GM12878 (cell line): ENCODE results near the gene P3H3. TPM values are rescaled to one million over a fixed set of nuclear protein-coding genes. Genes with fewer than 3 reads are reported as not detected.

ENCODE experiments used
- ATAC-seq: fragments of 200-7000 bp; cut with Tn5 transposase; 3 replicates; pipeline ENCODE4 v1.9.1; 2020; ENCODE audit warnings: mild to moderate bottlenecking, moderate library complexity
- BruUV-seq: library from RNA; stranded (reverse); fragments of 400-500 nt; replicated peaks from 2 replicates; lab custom pipeline; 2021; lab: Mats Ljungman, UMichigan
- CTCF ChIA-PET: fragments of 300-600 bp; sonication (Branson Sonifier 250); formaldehyde crosslinking; extraction: SDS; loops from one replicate; lab custom pipeline; 2021; ENCODE audit warnings: inconsistent platforms; lab: Yijun Ruan, JAX
- POLR2A ChIA-PET: fragments of 350-600 bp; formaldehyde crosslinking; extraction: SDS; loops from one replicate; lab custom pipeline; 2021; ENCODE audit warnings: inconsistent platforms; lab: Charles Lee
- RAD21 ChIA-PET: fragments of 300-600 bp; sonication (Branson Sonifier 250); formaldehyde crosslinking; loops from one replicate; lab custom pipeline; 2023; ENCODE audit warnings: antibody characterized with exemption; ENCODE audit not compliant: unreplicated experiment; lab: Charles Lee
- SMC1A ChIA-PET: fragments of 300-600 bp; sonication (Branson Sonifier 250); formaldehyde crosslinking; loops from one replicate; lab custom pipeline; 2023; ENCODE audit not compliant: unreplicated experiment, uncharacterized antibody; lab: Charles Lee
- DNase-seq: peaks from one replicate; pipeline ENCODE4 v3.0.0-alpha.2; 2011; ENCODE audit warnings: low read depth, low spot score
- FAIRE-seq: peaks from 3 replicates; lab custom pipeline; 2011; peaks lifted over from hg19 to GRCh38; lab: Jason Lieb, UNC
- H2AFZ ChIP-seq: 2 replicates; pipeline ENCODE4 v1.6.0; 2011; ENCODE audit warnings: low read depth, low read length, control low read depth; ENCODE audit not compliant: control insufficient read depth
- H3K27ac ChIP-seq: 2 replicates; pipeline ENCODE4 v1.5.1; 2011; ENCODE audit warnings: control low read depth; ENCODE audit not compliant: control insufficient read depth, insufficient read depth
- H3K27me3 ChIP-seq, 2 experiments: replicated peaks in 1 of 2; 2 replicates each; pipeline versions ENCODE4 v1.6.0 to v1.6.1; 2011; ENCODE audit warnings: low read length in 1 of 2; ENCODE audit not compliant: control insufficient read depth in 2 of 2, insufficient read depth in 2 of 2
- H3K36me3 ChIP-seq, 2 experiments: 2 replicates each; pipeline ENCODE4 v1.5.1; 2011; ENCODE audit warnings: low read length in 1 of 2; ENCODE audit not compliant: control insufficient read depth in 2 of 2, insufficient read depth in 2 of 2
- H3K4me1 ChIP-seq: 2 replicates; pipeline ENCODE4 v1.6.1; 2011; ENCODE audit warnings: mild to moderate bottlenecking, low read length, moderate library complexity, mixed read lengths; ENCODE audit not compliant: control insufficient read depth, insufficient read depth
- H3K4me2 ChIP-seq: 2 replicates; pipeline ENCODE4 v1.6.0; 2011; ENCODE audit warnings: control low read depth; ENCODE audit not compliant: control insufficient read depth, insufficient read depth
- H3K4me3 ChIP-seq: fragments of 200-600 bp; sonication (generic); 2 replicates; pipeline ENCODE4 v1.5.1; 2016
- H3K79me2 ChIP-seq: 2 replicates; pipeline ENCODE4 v1.6.0; 2011; ENCODE audit warnings: low read length; ENCODE audit not compliant: control insufficient read depth, insufficient read depth
- H3K9ac ChIP-seq: 2 replicates; pipeline ENCODE4 v1.8.0; 2011; ENCODE audit warnings: low read length, control low read depth, mixed read lengths; ENCODE audit not compliant: control insufficient read depth, insufficient read depth
- H3K9me3 ChIP-seq: replicated peaks from 3 replicates; pipeline ENCODE4 v1.5.1; 2011; ENCODE audit warnings: mild to moderate bottlenecking, low read length; ENCODE audit not compliant: control insufficient read depth, insufficient read depth
- H4K20me1 ChIP-seq: 2 replicates; pipeline ENCODE4 v1.6.0; 2011; ENCODE audit not compliant: control insufficient read depth, insufficient read depth
- MEF2B ChIP-seq: fragments of 450-650 bp; IDR thresholded peaks from 2 replicates; pipeline ENCODE4 v1.6.1; 2018; ENCODE audit warnings: mild to moderate bottlenecking, moderate library complexity; ENCODE audit not compliant: partially characterized antibody, poor library complexity, severe bottlenecking
- MTA2 ChIP-seq: fragments of 450-650 bp; IDR thresholded peaks from 2 replicates; pipeline ENCODE4 v1.6.1; 2016; ENCODE audit warnings: low read depth, mild to moderate bottlenecking, moderate library complexity
- SIX5 ChIP-seq: IDR thresholded peaks from 2 replicates; pipeline ENCODE4 v1.6.1; 2011; ENCODE audit warnings: mild to moderate bottlenecking, low read depth, low read length, moderate library complexity; ENCODE audit not compliant: severe bottlenecking
- ZNF384 ChIP-seq: IDR thresholded peaks from 2 replicates; pipeline ENCODE4 v1.6.1; 2012; ENCODE audit warnings: low read depth, mild to moderate bottlenecking, low read length, improper control_type of control experiment, borderline replicate concordance
- WGBS: methylation state at CpG from one replicate; pipeline ENCODE4 v1.1.6; 2016; ENCODE audit warnings: low lambda C conversion rate; ENCODE audit not compliant: insufficient replicate concordance, insufficient coverage; ENCODE audit errors: missing lambda C conversion rate; 5-methylcytosine and 5-hydroxymethylcytosine counted together
- in situ Hi-C: fragments of 300-500 bp; cut with MboI; formaldehyde crosslinking; loops from 9 replicates; pipeline ENCODE4 v1.14.3; 2018; ENCODE audit warnings: mixed read lengths
- intact Hi-C: fragments of 100-400 bp; cut with micrococcal nuclease; formaldehyde crosslinking; loops from one replicate; pipeline ENCODE4 v1.14.2; 2022; ENCODE audit not compliant: unreplicated experiment
- polyA plus RNA-seq, 11 experiments: library from polyadenylated mRNA; depleted of rRNA in 4 of 11; unstranded in 6 of 11; stranded (reverse) in 5 of 11; fragments of >200 nt; fragmentation: Nextera tagmentation in 4 of 11; fragmentation: Illumina TruSeq in 1 of 11; extraction: Ambion mirVana in 4 of 11; extraction: Trizol in 1 of 11; gene quantifications; 1 replicate in 1 of 11; 2 replicates in 10 of 11; pipeline versions ENCODE4 v1.2.1 to v1.2.3, GENCODE V29; 2011 to 2016; ENCODE audit warnings: inconsistent platforms in 2 of 11, missing spikeins in 2 of 11, low read depth in 1 of 11
- total RNA-seq, 4 experiments: library from RNA; depleted of rRNA in 3 of 4; stranded (reverse); fragments of >200 nt in 3 of 4; fragmentation: Illumina TruSeq in 1 of 4; extraction: Trizol in 1 of 4; gene quantifications; 2 replicates each; pipeline versions ENCODE4 v1.2.1 to v1.2.3, GENCODE V29; 2013 to 2021
- TF ChIP-seq, protein P1 (sequence below): fragments of 450-650 bp; IDR thresholded peaks from 2 replicates; pipeline ENCODE4 v1.6.1; 2018; ENCODE audit warnings: borderline replicate concordance, mild to moderate bottlenecking; ENCODE audit not compliant: partially characterized antibody
- TF ChIP-seq, protein P2 (sequence below): IDR thresholded peaks from 2 replicates; pipeline ENCODE4 v1.6.1; 2011; ENCODE audit warnings: borderline replicate concordance, low read depth, mild to moderate bottlenecking, moderate library complexity, mixed read lengths, low read length; ENCODE audit not compliant: insufficient read depth; ENCODE audit errors: extremely low read length

Gene P3H3
- total and polyA plus RNA-seq, 10 of the 15 experiments (the other 5 are each of a cell fraction or from before 2014, with no cell fraction given) = 0.03 to 0.21 (median 0.05) TPM; not detected in 7

DNA sequence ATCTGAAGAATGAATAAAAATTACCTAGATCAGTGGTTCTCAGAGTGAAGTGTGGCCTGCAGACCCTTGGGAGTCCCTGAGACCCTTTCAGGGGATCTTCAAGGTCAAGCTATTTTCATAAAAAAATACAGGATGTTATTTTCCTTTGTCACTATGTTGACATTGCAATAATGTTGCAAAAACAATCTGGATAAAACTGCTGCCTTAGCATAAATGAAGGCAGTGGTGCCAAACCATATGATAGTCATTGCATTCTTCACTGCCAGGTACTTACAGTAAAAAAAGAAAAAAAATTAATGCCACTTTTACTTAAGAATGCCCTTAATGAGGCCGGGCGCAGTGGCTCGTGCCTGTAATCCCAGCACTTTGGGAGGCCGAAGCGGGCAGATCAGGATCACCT, 40.9 kb upstream of the P3H3 start:
- Histone ChIP-seq H3K4me3 (no peak overlapping the region), H3K27me3 (no peaks in the 10 kb centered on the region), H2AFZ (no peak overlapping the region), H3K79me2 (no peaks in the 10 kb centered on the region), H3K4me1 (peaks cover 8% of the 10 kb centered on the region), H3K36me3 (no peaks in the 10 kb centered on the region), H3K9ac (no peak overlapping the region), H4K20me1 (no peaks in the 10 kb centered on the region), H3K4me2 (no peak overlapping the region), H3K9me3 (no peaks in the 10 kb centered on the region), H3K27ac (no peak overlapping the region)
- in situ Hi-C loops (no loop called here), intact Hi-C loops (no loop called here)
- TF ChIP-seq ZNF384 (no peak), SIX5 (no peak), MTA2 (no peak), MEF2B (no peak)
- TF ChIP-seq, protein P1, sequence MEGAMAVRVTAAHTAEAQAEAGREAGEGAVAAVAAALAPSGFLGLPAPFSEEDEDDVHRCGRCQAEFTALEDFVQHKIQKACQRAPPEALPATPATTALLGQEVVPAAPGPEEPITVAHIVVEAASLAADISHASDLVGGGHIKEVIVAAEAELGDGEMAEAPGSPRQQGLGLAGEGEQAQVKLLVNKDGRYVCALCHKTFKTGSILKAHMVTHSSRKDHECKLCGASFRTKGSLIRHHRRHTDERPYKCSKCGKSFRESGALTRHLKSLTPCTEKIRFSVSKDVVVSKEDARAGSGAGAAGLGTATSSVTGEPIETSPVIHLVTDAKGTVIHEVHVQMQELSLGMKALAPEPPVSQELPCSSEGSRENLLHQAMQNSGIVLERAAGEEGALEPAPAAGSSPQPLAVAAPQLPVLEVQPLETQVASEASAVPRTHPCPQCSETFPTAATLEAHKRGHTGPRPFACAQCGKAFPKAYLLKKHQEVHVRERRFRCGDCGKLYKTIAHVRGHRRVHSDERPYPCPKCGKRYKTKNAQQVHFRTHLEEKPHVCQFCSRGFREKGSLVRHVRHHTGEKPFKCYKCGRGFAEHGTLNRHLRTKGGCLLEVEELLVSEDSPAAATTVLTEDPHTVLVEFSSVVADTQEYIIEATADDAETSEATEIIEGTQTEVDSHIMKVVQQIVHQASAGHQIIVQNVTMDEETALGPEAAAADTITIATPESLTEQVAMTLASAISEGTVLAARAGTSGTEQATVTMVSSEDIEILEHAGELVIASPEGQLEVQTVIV = no peak
- TF ChIP-seq, protein P2, sequence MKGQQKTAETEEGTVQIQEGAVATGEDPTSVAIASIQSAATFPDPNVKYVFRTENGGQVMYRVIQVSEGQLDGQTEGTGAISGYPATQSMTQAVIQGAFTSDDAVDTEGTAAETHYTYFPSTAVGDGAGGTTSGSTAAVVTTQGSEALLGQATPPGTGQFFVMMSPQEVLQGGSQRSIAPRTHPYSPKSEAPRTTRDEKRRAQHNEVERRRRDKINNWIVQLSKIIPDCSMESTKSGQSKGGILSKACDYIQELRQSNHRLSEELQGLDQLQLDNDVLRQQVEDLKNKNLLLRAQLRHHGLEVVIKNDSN = no peak
- ChIA-PET SMC1A (interaction anchor here (0.9 to 1.1 kb wide), 2 partner anchors 9 to 10 kb away, joined by 3 to 4 read pairs; no protein-coding TSS in a partner anchor), CTCF (interaction anchor here (0.7 kb wide), 1 partner anchor 25 kb away, joined by 3 read pairs; no protein-coding TSS in a partner anchor), RAD21 (interaction anchor here (1.0 kb wide), 1 partner anchor 26 kb away, joined by 4 read pairs; no protein-coding TSS in a partner anchor), POLR2A (interaction anchor here (0.5 to 0.7 kb wide), 2 partner anchors 21 to 526 kb away, joined by 3 read pairs; no protein-coding TSS in a partner anchor)
- FAIRE-seq = no peak
- DNase-seq = no peak
- no peak for ATAC-seq
- no TSS peak for BruUV-seq
- 70% methylated on average over 5 of the region's 5 CpGs for WGBS
